ENCODE measurements around the gene ELAPOR1.
"Not testable (repeated sequence)": the region's sequence is repeated elsewhere in the genome, so short reads cannot be mapped to it uniquely, and the experiment has no call there.

Gene ELAPOR1

DNA sequence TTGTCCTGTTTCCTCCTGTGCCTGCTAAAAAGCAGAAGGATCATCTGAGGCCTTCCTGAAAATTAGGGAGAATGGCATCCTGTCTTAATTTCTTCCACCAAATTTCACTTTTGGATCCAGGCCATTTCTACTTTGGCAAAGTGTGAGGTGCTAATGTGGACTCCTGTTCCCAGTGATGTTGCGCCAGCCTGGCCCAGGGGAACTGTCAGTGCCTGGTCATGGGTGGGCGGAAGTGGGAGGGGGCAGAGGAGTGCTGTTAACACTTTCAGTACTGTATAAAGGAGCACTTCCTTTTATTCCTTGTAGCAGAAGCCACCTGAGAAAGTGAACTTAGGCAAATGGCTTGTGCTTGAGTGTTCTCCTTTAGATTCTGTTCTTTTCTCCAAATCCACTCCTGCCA lies 19.9 kb downstream of the ELAPOR1 start:
- DNase-seq (ENCODE audit: insufficient read length, low spot score) (no peak), FAIRE-seq (peak; percentile 70)

DNA sequence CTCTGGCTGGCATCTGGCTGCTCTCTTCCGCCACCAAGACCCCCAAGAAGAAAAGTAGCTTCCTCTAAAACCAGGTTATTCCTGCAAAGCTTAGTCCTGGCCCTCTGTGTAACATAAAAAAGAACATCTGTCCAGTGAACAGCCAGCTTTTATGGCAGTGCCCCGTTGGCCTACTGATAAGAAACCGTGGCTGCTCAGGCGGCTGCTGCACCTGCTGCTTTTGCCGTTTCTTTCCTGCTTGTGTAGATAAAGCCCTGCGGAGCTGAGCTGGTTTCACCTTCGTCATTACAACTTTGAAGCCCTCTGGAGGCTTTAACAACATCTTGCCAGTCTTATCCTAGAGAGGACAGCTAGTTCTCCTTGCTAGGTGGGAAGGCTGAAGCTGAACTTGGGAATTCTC lies 20.5 kb downstream of the ELAPOR1 start:
- peak; percentile 70 for FAIRE-seq
- DNase-seq (ENCODE audit: insufficient read length, low spot score), result no peak

DNA sequence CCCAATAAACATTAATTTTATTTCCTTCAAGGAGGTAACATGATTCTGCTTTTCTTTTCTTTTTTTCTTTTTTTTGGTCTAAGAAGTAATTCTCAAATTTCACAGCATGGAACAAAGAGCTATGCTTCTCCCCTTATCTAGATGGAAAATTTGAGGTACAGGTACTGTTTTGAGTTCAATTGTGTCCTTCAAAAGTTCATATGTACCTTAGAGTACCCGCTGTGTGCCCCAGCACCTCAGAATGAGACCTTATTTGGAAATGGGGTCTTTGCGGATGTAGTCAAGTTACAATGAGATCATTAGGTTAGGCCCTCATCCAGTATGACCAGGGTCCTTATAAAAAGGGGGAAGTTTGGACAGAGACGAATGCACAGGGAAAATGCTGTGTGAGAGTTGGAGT lies 22.0 kb downstream of the ELAPOR1 start:
- FAIRE-seq, result no peak
- no peak for DNase-seq (ENCODE audit: insufficient read length, low spot score)

DNA sequence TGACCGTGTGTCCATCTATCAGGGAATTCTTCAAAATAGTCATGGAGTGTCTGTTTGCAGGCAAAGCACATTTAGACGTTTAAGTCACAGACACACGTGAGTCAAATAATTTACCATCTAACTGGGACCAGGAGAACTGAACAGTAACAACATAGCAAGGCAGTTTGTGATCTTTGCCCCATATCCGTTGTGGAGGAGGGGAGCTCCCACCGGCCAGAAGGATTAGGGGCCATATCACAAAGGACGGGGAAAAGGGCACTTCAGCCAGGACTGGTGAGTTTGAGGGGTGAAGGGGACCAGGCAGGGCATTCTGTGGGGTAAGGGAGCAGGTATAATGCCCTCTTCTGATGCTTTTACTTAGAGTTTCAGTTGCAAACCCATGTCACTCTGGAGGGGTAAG lies 22.9 kb downstream of the ELAPOR1 start:
- FAIRE-seq, result no peak
- DNase-seq (ENCODE audit: insufficient read length, low spot score), result no peak

DNA sequence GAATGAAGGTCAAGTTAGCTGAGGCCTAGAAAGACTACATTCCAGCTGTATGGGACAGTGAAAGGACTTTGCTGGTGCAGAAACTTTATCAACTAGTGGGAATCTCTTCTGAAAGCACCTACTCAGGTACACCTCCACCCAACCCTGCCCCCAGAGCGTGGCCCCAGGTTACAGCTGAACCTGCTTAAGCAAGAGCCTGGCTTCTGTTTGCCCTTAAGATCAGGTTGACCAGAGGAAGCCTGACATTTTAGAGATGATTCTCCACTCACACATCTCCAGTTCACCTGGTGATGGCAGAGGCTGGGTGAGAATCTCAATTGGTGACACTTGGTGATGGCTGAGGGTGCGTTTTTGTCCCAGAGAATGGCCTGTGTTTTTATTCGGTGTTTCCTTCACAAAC lies 24.0 kb downstream of the ELAPOR1 start:
- DNase-seq (ENCODE audit: insufficient read length, low spot score) (no peak), FAIRE-seq (no peak)

DNA sequence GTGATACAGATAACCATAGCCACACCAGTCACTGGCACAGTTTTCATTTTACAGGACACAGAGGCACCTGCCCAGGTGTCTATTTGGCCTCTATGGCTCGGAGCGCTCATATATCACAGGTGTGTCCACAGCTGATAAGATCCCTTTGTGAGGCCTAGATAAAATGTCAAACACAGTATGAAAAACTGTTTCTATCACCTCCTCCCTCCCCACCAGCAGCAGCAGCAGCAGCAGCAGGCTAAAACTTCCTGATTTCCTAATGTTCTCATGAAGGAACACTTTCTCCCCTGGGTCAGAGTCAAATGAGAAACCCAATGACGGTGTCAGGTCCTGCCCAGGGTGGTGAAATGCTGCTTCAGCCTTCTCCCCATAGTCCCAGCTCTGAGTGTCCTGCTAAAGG lies 24.4 kb downstream of the ELAPOR1 start:
- DNase-seq (ENCODE audit: insufficient read length, low spot score) (no peak), FAIRE-seq (no peak)

DNA sequence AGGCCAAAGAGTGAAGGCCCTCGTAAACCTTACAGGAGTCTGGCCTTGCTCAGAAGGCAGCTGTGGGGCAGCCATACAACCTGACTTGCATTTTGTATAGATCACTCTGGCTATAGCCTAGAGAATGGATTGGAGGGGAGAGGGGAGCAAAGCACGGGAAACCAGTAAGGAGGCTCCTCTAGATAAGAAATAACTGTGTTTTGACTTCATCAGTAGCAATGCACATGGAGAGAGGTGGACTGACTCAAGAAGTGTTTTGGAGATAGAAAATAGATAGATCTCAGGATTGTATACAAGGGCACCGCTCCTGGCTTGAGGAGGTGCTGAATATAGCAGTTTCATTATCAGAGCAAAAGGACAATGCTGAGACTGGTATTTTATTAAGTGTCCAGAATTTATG lies 26.5 kb downstream of the ELAPOR1 start:
- DNase-seq (ENCODE audit: insufficient read length, low spot score) (no peak), FAIRE-seq (no peak)

DNA sequence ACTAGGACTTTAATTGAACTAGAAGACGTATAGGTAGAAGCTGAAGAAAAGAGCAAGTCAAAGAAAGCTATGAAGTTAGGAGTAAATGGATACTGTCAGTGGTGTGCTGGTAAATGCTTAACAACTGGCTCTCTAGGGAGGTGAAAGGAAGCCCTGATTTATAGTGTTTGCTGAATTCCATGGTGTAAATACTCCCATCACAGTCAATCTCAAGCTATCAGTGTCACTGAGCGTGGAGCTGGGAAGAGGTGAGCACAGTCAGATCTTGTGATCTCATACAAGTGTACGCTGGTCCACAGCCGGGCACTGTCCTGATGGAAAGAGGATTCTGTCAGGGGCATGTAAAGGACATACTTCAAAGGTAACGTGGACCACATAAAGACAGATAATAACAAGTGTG lies 28.3 kb downstream of the ELAPOR1 start:
- no peak for FAIRE-seq
- no peak for DNase-seq (ENCODE audit: insufficient read length, low spot score)

DNA sequence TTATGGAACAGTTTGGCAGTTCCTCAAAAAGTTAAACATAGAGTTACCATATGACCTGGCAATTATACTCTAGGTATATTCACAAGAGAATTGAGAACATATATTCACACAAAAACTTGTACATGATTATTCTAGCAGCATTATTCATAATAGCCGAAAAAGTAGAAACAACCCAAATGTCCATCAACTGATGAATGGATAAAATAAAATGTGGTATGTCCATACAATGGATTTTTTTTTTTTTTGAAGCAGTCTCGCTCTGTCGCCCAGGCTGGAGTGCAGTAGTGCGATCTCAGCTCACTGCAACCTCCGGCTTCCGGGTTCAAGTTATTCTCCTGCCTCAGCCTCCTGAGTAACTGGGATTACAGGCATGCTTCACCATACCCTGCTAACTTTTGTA lies 28.8 kb downstream of the ELAPOR1 start:
- not testable (repeated sequence) for DNase-seq (ENCODE audit: insufficient read length, low spot score); FAIRE-seq

DNA sequence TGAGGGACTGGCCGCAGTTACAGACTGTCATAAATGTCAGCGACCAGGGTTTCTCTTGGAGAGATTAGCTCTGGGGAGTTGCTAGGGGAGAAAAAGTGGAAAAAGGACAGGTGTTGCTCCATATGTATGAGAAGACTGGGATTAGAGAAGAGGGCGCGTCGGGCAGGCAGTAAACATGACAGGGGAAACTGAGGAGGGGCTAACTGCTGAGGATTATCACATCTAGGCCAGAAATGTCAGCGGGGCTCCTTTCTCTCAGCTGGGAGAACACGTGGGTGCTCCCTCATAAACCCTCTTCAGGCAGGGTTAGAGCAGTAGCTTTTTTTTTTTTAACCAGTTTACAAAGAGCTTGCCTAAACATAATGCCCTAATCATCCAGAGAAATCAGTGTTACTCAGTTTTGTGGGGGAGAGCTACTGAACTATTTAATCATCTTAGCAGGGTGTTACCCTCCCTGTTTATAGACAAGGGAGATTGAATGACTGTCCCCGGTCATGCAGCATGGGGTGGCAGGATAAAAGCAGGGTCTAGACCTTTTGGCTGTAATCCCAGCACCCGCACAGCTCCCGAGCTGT lies 35.2 kb downstream of the ELAPOR1 start:
- FAIRE-seq (no peak), DNase-seq (ENCODE audit: insufficient read length, low spot score) (no peak)

DNA sequence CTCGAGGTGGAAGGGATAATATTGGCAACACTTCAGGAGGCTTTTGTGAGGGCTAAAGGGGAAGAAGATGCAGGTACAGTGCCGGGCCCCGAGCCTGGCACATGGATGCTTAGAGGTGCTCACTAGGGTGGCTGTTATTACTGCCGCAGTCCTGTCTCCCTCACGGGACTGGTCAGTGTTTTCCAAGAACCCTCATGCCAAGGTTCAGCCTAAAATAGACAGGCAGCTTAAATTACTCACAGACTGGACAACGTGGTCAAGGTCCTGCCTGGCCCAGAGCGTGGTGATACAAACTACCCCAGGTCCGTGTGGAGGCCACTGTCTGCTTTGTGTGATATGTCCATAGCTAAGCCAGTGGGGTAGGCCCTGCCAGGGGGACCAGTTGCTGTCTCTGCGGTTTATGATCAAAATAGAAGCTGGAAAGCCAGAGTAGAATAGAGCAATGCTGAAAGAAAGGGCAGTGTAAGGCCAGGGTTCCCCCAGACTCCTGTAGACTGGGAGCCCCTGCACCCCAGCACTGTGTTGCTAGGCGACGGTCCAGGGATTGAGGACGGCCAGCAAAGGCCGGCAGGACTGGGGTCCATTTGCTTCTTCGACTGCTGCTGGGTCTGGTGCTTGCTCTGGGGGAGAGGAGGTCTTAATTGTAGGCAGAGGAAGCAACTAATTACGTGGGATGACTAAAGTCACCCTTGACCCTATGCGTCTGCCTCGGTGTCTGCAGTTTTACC lies 36.1 kb downstream of the ELAPOR1 start:
- DNase-seq (ENCODE audit: insufficient read length, low spot score) (no peak), FAIRE-seq (no peak)

DNA sequence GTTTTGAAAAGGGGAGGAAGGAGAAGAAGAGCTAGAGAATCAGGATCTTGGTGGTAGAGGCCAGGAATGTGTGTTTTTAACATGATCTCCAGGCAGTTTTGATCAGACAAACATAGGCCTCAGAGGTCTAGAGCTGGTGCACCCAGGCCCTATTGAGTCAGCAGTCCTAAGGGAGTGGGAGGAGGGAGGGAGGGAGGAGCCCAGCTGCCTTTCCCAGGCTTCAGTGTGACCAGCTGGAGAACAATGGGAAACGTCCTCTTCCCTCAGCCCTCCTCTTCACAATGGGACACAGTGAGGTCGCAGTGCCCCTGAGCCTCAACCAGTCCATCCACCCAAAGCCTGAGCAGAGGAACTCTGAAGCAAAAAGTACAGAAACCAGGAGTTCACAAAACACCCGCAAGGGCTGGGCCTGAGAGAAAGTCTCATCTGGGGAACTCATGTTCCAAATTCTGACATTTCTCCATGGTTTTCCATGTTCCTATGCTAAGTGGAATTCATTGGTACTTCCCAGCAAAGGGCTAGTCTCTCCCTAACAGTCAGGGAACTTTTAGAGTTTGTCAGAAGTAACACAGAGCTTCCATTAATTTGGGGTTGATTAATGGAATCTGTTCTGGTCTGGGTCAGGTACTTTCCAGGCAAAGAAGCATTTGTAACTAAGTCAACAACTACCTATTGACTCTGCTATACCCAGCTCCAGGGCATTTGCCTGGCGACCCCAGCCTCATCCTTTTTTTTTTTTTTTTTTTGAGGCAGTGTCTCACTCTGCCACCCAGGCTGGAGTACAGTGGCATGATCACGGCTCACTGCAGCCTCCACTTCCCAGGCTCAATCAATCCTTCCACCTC lies 37.5 kb downstream of the ELAPOR1 start:
- DNase-seq (ENCODE audit: insufficient read length, low spot score) (no peak), FAIRE-seq (no peak)

DNA sequence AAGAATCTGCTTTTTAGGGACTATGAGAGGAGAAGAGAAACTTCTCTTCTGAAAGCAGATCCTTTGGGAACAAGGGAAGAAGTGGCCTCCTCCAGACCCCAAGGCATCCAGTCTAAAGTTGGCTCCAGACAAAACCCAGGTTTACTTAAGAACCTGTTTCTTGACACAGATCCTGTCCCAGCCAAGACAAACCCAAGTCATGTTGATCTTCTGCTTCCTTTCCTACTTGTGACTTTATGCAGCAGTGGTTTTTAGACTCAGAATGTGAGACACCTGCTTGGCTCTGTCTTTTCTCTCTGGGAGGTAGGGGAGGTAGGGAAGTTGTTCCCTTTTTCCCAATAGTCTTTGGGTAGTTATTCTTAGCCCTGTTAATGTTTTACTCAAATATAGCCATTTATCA lies 38.3 kb downstream of the ELAPOR1 start:
- FAIRE-seq (no peak), DNase-seq (ENCODE audit: insufficient read length, low spot score) (no peak)

DNA sequence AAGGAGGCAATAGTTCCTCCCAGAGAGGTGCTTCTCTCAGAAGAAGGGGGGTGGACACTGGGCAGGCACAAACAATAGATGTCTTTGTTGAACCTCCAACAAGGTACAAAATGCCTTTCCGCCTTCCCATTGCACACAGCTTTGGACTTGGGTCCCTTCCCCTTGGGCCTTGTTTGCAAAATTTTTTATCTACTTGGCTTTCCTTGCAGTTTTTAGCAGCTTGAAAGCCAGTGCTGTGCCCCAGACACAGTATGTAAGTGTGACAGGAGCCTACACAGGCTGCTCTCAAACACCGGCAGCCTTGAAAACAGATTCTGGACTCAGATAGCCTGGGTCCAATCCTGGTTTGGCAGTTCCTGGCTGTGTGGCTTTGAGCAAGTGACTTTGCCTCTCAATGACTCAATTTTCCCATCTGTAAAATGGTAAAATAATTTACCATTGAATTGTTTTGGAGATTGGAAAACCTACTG lies 43.0 kb downstream of the ELAPOR1 start:
- FAIRE-seq, result no peak
- no peak for DNase-seq (ENCODE audit: insufficient read length, low spot score)

DNA sequence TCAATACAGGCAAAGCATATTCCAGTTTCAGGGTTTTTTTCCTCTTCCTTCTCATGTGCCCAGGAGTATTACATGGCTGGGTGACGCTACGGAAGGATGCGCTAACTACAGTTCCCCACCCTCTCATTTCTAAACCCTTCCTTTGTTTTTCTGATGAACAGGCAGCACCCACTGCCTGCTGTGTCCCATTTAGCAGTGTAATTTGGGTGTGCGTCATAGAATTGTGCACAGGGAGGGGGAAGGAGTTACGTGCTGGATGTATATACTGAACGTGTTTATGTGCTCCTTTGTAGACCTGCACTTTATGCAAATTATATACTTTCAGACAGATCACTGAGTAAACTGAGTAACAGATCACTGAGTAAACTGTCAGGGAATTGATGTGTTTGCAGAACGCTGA lies 44.5 kb downstream of the ELAPOR1 start:
- no peak for FAIRE-seq
- no peak for DNase-seq (ENCODE audit: insufficient read length, low spot score)

DNA sequence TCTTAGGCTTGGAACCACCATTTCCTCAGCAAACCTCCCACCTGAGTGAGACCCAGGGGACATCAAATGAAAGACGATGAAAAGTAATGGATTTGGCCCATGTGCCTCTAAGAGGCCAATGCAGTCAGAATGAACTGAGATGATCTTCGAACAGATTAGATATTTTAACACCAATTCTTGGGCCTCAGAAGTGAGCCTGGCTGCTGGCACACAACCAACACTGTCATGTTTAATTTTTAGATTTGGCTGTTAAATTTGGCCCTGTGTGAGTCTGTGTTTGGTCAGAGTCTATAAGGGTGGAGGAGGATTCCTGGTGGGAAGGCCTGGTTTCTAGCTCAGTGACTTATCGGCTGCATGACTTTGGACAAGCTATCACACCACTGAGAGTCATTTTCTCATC lies 45.4 kb downstream of the ELAPOR1 start:
- DNase-seq (ENCODE audit: insufficient read length, low spot score) (no peak), FAIRE-seq (no peak)

DNA sequence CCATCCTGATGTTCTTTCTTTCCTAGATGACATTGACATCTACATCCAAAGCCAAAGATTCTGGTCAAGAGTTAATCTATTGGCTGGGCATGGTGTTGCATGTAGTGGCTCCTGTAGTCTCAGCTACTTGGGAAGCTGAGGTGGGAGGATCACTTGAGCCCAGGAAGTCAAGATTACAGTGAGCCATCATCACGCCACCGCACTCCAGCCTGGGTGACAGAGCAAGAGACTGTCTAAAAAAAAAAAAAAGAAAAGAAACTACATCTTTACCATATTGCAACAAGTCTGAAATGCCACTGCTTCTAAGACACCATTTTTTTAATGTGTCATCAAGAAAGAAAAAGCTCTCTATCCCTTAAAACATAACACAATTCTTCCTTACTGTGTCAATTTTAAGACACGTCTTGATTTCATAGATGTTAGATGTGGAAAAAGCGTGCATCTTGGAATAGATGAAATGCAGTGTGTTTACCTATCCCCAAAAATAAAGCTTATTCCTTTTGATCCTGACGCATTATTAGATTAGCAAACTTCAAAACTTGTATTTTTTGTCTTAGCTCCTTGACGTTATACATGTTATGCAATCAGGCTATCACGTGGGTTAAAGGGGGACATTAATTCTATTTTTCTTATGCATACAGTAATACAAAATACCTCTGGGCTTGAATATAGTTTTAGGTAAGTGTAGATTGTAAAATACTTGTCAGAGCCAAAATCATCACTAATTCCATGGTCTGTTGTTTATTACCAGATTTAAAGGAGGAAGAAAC lies 46.3 kb downstream of the ELAPOR1 start:
- no peak for DNase-seq (ENCODE audit: insufficient read length, low spot score)
- FAIRE-seq, result no peak

DNA sequence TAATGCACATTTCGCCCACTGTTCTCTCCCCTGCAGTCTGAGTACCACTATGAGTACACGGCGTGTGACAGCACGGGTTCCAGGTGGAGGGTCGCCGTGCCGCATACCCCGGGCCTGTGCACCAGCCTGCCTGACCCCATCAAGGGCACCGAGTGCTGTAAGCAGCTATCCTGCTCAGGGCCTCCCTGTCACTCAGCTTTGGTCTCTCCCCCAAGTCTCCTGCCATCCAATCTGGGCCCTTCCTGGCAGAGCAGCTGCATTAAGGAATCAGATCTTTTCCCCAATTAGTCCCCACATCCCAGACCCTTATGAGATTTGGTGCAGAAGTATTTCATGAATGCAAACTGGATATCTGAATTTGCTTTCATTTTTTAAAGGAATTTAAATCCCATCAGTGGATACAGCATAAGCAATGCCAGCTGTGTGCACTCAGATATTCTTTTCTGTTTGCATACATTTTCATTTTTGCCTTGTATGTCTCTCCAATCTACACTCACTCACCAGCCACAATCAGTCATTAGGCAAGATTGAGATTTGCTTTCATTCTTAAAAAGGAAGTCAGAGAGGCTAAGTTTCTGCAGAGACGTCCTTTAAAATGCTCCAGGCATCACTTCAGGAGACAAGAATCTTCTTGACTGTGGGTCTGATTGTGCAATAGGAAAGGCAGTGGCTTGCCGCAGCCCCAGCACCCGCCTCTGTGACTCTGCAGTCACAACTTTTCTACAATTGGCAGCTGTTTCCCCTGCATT lies 48.1 kb downstream of the ELAPOR1 start:
- DNase-seq (ENCODE audit: insufficient read length, low spot score), result no peak
- no peak for FAIRE-seq

DNA sequence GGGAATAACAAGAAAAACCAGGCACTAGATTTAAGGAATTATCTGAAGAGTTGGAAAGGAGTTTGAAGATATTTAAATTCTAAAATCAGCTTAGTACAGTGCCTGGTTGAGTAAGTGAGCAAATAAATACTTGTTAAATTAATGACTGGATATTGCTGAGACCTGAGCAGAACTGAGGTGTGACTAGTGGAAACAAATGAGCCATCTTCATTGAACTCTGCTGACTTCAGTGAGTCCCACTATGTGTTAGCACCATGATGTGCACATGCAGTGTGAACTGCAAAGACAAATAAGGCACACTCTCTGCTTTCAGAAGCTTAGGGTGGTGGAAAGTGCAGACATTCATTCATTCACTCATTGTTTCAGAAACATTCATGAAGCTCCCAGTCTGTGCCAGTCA lies 48.7 kb downstream of the ELAPOR1 start:
- DNase-seq (ENCODE audit: insufficient read length, low spot score) (no peak), FAIRE-seq (no peak)

DNA sequence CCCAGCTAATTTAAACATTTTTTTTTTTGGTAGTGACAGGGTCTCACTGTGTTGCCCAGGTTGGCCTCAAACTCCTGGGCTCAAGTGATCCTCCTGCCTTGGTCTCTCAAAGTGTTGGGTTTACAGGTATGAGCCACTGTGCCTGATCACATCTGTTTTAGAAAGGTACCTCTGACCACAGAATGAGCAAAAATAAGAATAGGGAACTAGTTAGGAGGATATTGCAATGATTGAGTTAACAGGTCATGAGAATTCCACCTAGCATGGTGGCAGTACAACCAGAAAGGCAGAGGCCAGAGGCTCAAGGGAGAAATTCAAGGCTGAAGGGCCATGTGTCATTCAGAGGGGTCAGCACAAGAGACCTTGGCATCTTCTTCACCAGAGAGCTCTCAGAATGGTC lies 49.6 kb downstream of the ELAPOR1 start:
- DNase-seq (ENCODE audit: insufficient read length, low spot score) (no peak), FAIRE-seq (no peak)

Data from GM19239 (cell line).